ENCODE results near the gene LAMB4.
"Not testable (repeated sequence)": the region's sequence is repeated elsewhere in the genome, so short reads cannot be mapped to it uniquely, and the experiment has no call there.

The LAMB4 gene

GRCh38 chr7:108033776-108034497 lies 96.2 kb downstream of the LAMB4 start:
- TF ChIP-seq, protein P1, sequence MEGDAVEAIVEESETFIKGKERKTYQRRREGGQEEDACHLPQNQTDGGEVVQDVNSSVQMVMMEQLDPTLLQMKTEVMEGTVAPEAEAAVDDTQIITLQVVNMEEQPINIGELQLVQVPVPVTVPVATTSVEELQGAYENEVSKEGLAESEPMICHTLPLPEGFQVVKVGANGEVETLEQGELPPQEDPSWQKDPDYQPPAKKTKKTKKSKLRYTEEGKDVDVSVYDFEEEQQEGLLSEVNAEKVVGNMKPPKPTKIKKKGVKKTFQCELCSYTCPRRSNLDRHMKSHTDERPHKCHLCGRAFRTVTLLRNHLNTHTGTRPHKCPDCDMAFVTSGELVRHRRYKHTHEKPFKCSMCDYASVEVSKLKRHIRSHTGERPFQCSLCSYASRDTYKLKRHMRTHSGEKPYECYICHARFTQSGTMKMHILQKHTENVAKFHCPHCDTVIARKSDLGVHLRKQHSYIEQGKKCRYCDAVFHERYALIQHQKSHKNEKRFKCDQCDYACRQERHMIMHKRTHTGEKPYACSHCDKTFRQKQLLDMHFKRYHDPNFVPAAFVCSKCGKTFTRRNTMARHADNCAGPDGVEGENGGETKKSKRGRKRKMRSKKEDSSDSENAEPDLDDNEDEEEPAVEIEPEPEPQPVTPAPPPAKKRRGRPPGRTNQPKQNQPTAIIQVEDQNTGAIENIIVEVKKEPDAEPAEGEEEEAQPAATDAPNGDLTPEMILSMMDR (IDR thresholded peaks at IDR 0.05; ENCODE audit: control insufficient read depth, extremely low read depth, insufficient read depth), result no peak
- DNase-seq (ENCODE audit: low read depth), result no peak
- H3K4me3 ChIP-seq (ENCODE audit: low read depth, low read length), result no peak overlapping the region

GRCh38 chr7:108033309-108033708 lies 96.9 kb downstream of the LAMB4 start:
- TF ChIP-seq, protein P1 (IDR thresholded peaks at IDR 0.05; ENCODE audit: control insufficient read depth, extremely low read depth, insufficient read depth), result 0 out of 2 replicates have a peak, but pooled peaks have one; percentile 2
- H3K4me3 ChIP-seq (ENCODE audit: low read depth, low read length); DNase-seq (ENCODE audit: low read depth): not testable (repeated sequence)

DNA sequence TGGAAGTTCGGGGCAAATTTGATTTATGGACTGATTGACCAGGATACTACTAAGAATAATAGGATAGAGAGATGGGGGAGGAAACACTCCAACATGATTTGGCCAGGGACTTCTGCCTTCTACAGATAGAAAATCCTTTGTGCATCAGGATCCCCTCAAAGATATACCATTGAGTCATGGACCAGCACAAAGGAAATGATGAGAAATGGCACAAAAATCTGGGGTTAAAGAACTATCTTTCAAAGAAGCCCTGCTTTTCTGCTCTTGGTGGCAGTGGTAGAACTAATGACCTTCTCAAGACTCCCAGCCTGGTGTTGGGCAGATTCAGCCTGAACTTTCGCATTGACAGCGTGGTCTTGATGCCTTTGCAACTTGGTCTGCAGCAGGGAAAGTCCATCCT lies 99.6 kb downstream of the LAMB4 start:
- DNase-seq (ENCODE audit: low read depth), result no peak
- H3K4me3 ChIP-seq (ENCODE audit: low read depth, low read length), result no peak overlapping the region
- TF ChIP-seq, protein P1 (IDR thresholded peaks at IDR 0.05; ENCODE audit: control insufficient read depth, extremely low read depth, insufficient read depth), result no peak

GRCh38 chr7:108029034-108029433 lies 101.1 kb downstream of the LAMB4 start:
- TF ChIP-seq, protein P1 (IDR thresholded peaks at IDR 0.05; ENCODE audit: control insufficient read depth, extremely low read depth, insufficient read depth), result no peak
- no peak for DNase-seq (ENCODE audit: low read depth)
- H3K4me3 ChIP-seq (ENCODE audit: low read depth, low read length), result no peak overlapping the region

DNA sequence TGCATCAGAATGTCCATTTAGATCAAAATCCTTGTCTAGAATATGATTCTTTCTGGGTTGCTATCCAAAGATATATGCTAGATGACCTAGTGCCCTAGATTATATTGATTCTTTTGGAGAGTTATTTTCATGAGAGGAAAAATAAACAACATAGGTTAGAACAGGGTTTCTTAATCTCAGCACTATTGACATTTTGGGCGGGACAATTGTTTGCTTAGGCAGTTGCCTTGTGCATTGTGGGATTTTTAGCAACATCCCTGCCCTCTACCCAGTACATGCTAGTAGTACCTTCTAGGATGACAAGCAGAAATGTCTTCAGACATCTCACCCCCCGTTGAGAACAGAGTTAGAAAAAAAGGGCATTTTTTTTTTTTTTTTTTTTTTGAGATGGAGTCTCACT lies 102.0 kb downstream of the LAMB4 start:
- peak; percentile 79 for DNase-seq (ENCODE audit: low read depth)

DNA sequence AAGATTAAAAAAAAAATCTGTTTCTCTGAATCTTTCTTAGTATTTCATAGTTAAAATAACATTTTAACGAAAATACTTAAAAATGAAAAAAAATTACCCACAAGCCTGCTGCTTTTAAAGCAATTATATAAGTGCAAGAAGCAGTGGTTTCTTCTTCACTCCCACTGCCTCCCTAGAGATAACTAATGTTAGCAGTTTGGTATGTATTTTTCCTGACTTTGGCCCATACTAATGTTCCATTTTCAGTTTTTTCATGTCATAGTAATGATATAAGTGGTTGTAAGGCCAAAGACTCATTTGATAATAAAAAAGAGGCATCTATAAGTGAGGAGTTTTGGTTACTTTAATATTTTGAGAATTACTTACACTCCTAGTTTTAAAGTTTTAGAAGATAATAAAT lies 102.9 kb downstream of the LAMB4 start:
- DNase-seq (ENCODE audit: low read depth), result no peak
- no peak overlapping the region for H3K4me3 ChIP-seq (ENCODE audit: low read depth, low read length)
- TF ChIP-seq, protein P1 (IDR thresholded peaks at IDR 0.05; ENCODE audit: control insufficient read depth, extremely low read depth, insufficient read depth), result no peak

More for the DNA sequence above, 102.0 kb downstream of the LAMB4 start:
- H3K4me3 ChIP-seq (ENCODE audit: low read depth, low read length), result no peak overlapping the region
- TF ChIP-seq, protein P1 (IDR thresholded peaks at IDR 0.05; ENCODE audit: control insufficient read depth, extremely low read depth, insufficient read depth), result no peak

DNA sequence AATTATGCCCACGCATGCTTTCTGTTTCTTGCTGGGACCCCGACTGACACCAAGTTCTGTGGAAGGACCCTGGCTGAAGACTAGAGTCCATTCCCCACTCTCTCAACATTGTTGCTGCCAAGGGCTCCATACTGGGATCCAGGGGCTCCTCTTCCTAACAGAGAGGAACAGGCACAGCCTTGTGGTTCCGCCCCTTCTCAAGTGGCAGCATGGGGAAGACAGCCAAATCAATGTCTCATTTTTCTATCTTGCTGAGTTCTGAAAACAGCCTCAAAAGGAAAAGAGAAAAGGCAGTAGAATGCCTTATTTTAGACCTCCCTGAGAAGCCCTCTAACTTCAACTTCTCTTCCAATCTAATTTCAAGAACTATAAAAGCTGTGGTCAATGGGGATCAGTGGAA lies 103.5 kb downstream of the LAMB4 start:
- TF ChIP-seq, protein P1 (IDR thresholded peaks at IDR 0.05; ENCODE audit: control insufficient read depth, extremely low read depth, insufficient read depth), result no peak
- no peak overlapping the region for H3K4me3 ChIP-seq (ENCODE audit: low read depth, low read length)
- no peak for DNase-seq (ENCODE audit: low read depth)
